Stimulated activated CD4-positive, alpha-beta T cell treated with anti-CD3 and anti-CD28 coated beads, Interleukin-2, amount 100 ng/mL, for 4 hours (primary cell): ENCODE measurements around the gene FAM117A.
A peak's percentile ranks its signal among the peaks of the same experiment; 100 is the strongest.
"Not testable (repeated sequence)": the region's sequence is repeated elsewhere in the genome, so short reads cannot be mapped to it uniquely, and the experiment has no call there.

ENCODE experiments used
- DNase-seq: peaks from one replicate; pipeline ENCODE4 v3.0.0-alpha.2; 2020; ENCODE audit warnings: low read depth

FAM117A gene

DNA sequence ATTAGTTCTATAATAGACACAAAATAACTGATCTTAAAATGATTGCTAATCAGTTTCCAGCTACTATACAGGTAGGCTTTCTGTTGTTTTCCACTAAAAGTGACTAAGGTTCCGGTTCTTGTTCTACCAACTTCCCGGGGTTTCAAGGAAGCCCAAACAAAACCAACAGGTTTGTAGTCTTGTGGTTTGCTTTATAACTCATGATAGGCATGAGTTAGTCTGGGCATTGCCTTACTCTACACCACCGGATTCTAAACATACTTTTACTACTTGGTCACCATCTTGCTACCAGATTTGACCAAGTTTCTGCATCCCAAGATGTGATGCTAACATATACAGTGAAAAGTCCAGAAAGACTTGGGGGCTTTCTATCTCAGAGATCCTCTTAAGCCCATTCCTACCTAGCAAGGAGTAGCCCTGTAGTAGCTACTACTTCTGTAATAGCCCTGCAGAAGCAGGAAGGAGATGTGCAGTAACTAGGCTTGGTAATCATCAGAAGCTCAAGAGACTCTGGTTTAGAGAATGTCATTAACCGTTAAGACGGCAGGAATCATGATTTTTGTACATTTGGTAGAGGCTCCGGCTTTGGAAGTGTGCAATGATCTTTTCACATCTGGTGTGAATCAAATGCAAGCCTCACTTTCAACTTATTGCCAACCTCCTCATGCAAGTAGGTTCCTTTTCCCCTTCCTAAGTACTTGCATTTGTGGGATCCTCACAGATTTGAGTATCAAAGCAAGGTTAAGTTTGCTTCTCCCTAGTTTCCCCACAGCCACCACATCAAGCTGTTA is 1.6 kb downstream of the FAM117A start:
- no peak for DNase-seq

DNA sequence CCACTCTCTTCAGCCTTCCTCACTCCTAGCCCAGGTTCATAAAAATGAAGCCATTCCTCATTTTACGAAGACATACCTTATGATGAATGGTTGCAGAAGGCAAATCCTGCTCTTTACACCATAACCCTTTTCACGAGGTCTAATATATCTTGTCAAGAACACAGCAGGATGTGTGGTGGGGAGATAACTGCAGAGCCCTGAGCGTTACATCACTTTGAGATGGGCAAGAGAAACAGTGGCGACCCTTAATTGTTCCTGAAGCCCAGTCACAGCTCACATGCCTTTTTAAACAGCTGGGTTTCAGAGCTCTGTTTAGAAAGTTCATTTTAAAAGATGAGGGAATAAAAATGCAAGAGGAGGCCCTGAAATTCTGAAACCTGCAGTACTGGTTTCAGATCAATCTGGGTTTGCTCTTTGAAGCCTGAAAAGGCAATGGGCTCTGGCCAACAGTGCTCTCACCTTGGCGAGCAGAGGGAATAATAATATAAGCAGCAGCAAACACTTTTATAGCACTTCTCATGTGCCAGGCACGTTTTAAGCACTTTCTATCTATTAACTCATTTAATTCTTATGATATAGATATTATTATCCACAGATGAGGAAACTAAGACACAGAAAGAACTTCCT is 2.9 kb downstream of the FAM117A start:
- DNase-seq: no peak

DNA sequence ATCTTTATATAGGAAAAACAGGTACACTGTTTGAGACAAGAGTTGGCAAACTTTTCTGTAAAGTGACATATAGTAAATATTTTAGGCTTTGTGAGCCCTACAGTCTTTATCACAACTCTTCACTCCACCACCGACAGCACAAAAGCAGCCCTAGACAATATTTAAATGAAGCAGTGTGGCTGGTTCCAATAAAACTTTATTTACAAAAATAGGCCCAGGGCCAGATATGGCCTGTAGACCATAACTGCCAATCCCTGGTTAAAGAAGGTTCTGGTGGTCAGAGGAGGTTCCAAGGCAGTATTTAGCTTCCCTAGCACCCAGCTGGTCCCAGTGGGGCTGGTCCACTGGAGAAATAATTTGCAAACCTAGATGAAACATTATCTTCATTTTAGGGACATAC is 3.6 kb downstream of the FAM117A start:
- no peak for DNase-seq

DNA sequence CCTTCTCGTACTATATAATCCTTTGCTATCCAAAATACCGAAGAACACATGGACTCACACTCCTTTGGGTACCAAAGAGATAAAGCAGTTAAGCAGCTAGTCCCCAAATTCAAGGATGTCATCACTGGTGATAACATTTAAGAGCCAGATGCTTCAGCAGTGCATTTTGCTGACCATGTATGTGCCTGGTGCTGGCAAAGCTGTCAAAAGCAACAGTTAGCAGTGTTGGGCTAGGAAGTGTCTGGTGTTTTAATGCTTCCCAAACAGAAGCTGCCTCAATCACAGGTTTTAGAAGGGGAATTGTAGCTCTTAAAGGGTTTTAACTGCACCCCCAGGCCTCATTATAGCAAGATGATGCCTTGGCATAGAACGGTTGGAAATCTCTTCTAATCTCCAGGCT is 4.7 kb downstream of the FAM117A start:
- DNase-seq: no peak

DNA sequence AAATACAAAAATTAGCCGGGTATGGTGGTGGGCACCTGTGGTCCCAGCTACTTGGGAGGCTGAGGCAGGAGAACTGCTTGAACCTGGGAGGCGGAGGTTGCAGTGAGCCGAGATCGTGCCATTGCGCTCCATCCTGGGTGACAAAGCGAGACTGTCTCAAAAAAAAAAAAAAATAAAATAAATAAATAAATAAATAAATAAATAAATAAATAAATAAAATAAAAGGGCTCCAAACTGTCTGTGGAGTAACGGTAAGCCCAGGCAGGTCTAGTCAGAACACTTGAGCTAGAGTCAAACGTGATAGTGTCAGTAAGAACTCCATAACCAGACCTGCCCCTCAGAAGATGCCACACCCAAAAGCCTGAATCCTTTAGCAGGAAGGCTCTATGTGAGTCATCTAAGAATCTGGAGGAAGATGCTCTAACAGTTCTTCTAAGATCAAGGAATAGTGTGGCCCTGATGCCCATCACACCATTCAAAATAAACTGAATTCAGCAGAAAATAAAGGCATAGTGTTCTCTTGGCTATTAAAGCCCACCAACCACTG is 5.4 kb downstream of the FAM117A start:
- not testable (repeated sequence) for DNase-seq

DNA sequence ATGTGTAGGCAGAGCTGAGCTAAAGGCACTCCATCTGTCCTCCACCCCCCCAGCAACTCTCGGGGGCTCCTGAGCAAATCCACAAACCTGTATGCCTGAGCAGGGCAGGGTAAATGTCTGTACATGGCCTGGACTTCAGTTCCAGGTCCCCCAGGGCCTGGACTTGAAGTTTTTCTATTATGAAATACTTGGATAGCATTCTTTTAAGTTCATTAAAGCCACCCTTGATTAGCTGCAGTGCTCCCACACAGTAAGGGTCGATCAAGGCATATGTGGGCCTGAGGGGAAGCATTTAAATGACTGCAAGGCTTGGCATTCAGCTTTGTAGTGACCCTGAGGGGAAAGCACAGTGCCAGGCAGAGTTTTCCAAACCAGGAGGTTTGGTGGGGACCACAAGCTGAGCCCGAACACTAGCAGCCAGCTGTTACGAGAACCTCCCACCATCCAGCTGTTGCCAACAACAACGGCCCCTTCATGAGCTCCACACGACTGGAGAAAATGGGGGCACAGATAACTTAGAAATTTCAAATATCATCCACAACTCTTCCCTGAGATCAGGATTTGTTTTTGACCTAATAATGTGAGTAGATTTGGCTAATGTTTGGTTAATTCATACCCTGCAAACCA is 6.7 kb downstream of the FAM117A start:
- DNase-seq: no peak

DNA sequence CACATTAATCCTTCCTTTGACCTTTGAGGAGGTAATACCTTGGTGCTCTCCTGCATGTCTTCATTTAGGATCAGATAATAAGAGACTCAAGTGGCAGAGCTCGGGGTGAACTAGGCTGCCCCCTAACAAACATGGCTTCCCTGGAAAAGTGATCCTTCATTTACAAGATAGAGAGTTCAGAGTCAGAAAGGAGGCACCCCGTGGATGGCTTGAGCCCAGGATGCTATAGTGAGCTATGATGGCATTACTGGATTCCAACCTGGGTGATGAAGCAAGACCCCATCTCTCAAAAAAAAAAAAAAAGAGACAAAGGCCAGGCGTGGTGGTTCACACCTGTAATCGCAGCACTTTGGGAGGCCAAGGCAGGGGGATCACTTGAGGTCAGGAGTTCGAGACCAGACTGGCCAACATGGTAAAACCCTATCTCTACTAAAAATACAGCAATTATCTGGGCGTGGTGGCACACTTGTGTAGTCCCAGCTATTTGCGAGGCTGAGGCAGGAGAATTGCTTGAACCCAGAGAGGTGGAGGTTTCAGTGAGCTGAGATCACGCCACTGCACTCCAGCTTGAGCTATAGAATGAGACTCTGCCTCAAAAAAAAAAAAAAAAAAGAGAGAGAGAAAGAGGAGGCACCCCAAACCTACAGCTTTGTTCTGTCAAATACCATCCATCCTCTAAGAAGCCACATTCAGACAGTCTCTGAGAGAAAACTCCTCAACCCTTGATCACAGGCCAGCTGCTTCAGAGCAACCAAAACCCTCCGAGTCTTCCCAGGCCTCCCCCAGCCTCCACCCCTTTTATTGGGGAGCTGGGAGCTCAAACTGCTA is 7.4 kb downstream of the FAM117A start:
- no peak for DNase-seq

DNA sequence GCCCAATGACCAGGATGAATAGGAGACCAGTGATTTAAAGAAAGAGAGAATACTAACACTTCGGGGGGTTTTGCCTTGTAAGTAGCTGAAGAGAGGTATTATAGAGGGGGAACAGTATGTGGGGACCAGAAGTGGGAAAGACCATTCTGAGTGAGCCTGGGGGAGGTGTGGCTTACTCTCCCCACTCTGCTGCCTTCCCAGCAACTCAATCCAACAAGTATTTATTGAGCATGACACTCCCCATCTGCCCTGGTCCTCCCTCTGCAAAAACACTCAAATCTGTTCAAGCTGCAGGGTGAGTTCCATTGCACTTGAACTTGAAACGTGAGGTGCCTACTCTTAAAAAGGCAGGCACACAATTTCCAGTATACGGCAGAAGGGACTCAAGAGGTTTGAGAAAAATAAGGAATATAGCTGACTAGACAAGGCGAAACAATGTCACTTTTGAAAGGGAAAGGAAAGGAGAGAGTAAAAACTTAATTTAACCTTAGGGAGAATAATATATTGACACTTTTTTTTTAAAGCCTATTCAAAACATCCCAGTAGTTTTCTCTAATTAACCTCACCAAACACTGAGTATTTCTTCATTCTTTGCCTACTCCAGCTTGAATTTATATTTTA is 8.2 kb downstream of the FAM117A start:
- DNase-seq: no peak

DNA sequence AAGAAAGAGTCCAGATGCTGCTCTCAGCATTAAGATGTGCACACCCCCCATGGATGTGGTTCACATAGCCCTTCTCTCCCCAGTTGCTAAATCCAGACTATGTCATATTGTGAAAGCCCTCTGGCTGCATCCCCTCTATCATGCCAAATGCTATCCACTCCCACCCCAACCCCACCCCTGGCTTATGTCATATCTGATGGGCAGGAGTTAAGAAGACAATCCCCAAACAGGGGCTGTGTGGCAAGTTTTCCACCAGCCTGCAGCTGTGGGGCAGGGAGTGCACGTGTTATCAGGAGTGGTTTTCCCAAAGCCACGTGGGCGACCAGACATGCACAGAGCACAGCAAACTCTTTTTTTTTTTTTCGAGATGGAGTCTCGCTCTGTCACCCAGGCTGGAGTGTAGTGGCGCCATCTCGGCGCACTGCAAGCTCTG is 10.0 kb downstream of the FAM117A start:
- DNase-seq: no peak

DNA sequence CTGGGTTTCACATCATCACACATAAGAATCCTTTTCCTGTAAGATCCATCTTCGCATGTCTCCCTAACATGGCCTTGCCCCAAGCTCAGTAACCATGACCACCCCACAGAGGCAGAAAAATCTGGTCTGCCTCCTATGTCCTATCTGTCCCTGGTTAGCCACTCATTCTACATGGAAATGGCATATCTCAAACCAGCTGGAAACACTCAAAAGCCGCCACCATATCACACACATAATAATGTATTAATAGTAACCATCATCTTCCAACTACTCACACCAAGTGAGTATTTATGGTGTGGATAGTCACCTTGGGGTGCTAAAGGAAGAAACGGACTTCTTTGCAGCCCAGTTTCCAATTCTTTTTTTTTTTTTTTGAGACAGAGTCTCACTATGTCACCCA is 11.4 kb downstream of the FAM117A start:
- DNase-seq: no peak

DNA sequence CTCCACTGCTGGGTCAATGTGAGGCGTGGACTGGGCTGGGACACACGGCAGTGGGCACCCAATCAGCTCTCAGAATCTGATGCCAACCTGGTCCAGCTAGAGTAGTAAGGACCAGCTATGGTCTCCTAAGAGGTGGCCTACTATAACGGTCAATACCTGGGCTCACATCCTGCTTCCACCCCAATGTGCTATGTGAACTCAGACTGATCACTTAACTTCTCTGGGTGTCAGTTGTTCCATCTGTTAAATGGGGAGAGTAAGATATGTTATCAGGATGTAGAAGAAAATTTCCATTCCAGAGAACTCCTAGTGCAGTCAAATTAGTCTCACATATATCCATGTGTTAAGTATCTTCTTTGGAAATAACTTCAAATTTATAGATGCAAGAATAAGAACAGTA is 14.2 kb downstream of the FAM117A start:
- DNase-seq: no peak

DNA sequence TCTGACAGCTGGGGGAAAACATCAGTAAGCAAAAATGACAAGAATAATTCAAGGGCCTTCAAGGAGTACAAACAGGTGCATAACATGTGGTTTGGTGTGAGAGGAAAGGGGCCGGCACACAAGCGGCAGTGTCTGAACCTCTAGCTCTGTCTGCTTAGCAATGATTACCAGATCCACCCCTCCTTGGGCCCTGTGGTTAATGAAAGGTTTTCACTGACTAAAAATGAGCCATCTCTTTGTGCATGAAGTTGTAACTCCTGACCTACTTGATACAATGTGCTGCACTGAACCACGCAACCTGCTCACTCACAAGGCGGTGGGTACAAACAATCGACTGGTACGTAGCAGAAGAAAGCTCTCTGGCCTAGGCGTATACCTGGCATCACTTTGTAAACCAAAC is 15.1 kb downstream of the FAM117A start:
- peak; percentile 7 for DNase-seq

DNA sequence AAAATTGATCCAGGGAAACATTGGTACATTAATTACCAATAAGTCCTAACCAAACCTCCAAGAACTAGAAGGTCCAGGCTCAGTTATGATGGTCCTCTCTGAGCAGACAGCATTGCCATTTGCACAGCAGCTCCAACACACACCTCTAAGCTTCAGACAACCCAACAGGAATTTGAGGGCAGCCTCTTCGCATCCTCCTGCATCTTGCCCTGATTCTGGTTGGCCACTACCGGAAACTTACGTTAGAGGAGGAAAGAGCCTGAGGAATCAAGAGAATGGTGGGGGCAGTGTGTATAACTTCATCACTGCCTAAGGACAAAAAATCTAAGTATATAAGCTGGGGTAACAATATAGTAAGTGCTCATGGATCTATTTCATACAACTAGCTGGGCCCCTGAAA is 15.7 kb downstream of the FAM117A start:
- no peak for DNase-seq

DNA sequence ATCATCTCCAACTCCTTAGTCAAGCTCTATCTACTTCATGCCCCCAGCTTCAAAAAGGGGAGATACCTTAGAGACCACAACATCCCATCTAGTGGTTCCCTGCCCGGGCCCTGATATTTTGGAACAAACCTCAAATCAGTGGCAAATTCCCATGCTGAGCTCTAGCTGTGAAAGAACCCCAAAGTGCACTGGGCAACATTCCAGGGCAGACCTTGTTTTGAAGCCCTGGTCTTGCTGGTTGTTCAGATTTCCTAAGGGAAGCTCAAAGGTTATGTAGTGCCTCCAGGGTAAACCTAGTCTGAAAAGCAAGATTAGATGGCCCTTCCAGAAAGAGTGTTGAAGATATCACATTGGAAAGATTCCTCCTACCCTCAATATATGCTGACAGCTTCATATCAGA is 16.3 kb downstream of the FAM117A start:
- DNase-seq: no peak

DNA sequence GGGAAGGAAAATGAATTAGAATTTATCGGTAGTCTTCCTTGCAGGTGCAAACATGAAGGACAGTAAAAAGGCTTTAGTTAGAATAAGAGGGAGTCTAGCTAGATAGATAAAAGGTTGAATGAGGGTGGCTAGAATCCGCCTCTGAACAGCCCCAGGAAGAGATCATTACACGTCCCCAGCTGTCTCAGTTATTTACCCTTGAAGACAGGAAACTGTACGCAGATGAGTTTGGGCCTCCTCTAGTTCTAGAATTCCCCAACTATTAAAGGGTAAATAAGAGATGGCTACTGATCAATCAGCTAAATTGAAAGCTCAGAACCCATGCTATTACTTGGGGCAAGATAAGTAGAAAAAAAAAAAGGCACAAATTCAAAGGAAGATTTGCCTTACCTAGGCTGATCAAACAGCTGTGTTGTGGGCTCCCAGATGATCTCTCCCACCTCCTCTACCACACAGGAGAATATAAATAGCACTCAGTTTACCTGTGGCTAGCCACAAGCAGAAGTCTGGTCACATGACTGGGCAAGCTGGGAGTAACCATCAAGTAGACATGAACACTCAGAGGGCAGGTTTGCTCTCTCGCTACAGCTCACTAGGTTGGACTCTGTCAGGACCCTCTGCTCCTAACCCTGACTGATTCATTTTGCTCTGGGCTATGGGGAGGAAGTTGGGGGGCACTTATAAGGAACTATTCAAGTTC is 17.0 kb downstream of the FAM117A start:
- DNase-seq: no peak

DNA sequence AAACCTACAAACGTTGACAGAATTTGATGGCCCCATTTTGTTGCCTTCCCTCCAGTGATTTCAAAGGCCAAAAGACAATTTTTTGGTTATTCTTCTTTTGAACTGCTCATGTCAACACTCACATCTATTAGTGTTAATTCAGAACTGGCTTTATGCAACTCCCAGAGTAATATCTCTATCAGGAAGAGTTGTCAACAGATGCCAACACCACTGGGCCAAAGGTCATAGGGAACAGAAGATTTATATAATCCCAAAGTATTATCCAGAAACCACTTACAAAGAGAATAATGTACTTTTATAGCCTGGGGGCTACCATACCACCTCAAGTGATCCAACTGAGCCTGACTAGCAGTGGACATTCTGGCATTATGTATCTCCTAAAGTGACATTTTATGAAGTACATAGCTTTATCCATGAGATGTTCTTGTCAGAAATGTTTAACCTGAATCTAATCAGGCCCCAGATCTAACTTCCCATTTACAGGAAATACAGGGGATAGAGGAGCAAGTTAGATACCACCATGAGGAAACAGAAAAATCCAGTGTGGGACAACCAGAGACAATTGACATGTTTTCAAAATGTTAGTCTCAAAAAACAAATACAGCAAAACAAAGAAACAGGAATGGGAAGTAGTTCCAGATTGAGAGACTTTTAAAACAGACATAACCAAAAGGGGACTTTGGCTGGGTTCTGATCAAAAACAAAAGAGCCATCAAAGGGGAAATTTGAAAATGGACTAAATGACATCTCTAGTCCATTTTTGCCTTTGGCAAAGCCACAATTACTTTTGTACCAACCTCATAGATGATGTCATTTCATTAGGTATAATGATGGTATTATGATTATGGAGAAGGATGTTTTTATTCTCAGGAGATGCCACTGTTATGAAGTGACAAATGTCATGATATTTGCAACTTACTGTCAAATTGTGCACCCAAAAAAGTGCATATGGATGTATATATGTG is 18.5 kb downstream of the FAM117A start:
- DNase-seq: no peak

DNA sequence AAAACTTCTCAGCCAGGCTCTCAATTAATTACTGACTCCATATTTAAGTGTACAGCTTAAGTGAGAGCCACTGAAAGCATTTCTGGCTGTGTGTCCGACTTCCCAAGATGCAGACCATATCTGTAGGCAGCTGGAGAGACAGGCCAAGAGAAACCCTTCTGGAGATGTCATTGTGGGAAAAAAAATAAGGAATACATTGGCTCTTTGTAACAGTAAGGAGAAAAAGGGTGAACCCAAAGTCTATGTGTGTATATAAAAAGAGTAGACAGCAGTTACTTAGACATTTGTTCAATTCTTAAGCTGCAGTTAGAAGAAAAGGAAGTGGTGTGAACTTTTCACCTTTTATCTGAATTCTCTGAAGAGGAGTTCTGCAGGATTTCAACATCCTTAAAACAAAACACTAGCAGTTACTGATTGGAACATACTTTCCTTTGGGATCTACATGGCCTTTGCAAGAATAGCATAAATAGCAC is 21.7 kb downstream of the FAM117A start:
- no peak for DNase-seq

DNA sequence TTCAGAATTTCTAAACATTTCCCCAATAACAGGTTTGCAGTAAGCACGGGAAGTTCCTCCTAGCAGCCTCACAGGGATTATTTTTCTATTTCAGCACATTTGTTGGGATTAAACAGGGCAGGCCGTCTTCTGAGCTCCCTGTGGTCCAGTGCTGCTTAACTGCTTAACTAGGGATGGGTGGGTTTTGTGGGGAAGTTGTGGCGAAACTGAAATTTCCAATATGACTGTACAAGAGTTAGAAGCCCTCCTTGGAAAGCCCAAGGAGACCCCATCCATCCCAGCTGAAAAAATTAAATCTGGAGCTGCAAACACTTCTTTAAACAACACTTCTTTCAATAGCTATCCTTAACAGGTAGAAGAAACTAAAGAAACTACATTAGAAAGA is 22.2 kb downstream of the FAM117A start:
- no peak for DNase-seq

DNA sequence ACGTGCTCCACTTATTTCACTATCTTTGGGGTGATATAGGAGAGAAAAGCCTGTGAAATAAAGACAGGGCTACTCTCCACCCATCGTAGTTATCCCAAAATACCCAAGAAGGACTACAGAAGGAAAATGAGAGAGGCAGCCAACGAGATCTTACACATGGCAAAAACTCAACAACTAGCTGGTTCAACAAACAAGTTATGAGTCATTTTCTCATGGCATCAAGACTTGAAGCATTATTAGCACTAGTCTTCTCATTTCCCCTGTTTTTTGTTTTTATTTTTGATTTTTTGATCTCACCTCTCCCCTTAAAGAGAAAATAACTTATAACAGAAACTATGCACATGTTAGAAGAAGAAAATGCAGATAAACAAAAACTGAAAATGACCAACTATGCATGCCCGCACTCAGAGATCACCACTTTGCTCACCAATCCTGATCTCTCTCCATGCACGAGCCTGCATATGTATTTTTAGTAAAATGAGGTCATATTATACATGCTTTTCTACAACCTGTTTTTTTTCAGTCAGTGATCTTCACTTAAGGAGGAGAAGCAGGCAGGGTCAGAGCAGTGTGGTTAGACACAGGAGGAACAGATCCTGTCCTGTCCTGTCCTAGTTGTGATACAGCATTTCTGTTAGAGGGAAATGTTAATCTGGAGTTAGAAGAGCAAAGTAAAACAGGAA is 22.8 kb downstream of the FAM117A start:
- DNase-seq: no peak
